Esophagus muscularis mucosa (tissue), 3 donors: Measurements from ENCODE around the gene VWA7.

ENCODE experiments used
- CTCF ChIP-seq, 3 experiments: fragments of 200-600 bp in 2 of 3; fragments of 450-650 bp in 1 of 3; sonication (generic) in 2 of 3; IDR thresholded peaks; one replicate each; pipeline ENCODE4 v1.5.1; 2017 to 2019; ENCODE audit warnings: antibody characterized with exemption in 3 of 3, mild to moderate bottlenecking in 2 of 3, moderate library complexity in 1 of 3
- POLR2A ChIP-seq: fragments of 450-650 bp; IDR thresholded peaks from one replicate; pipeline ENCODE4 v1.6.1; 2017; ENCODE audit warnings: antibody characterized with exemption, moderate library complexity, mild to moderate bottlenecking, low read depth

GRCh38 chr6:31779908-31780307 is 2.8 kb upstream of the VWA7 start:
- TF ChIP-seq CTCF (IDR thresholded peaks at IDR 0.05), result no peak
- no peak for TF ChIP-seq POLR2A
